Measurements from ENCODE around the gene CD99. TPM values are rescaled to one million over a fixed set of nuclear protein-coding genes. Genes with fewer than 3 reads are reported as not detected.

CD99 gene
- total RNA-seq, 1 experiment from 2014 or later, result 77.9 TPM

- Mint-ChIP-seq H3K4me3 (no peak overlapping the region), H3K4me1 (peaks cover 63% of the 10 kb centered on the region)
Observed at GRCh38 chrX:2707334-2707760, 16.3 kb downstream of the CD99 start.

GRCh38 chrX:2708021-2708420, 16.9 kb downstream of the CD99 start:
- H3K27me3 Mint-ChIP-seq (ENCODE audit: low read depth), result no peaks in the 10 kb centered on the region
- no peak for DNase-seq (ENCODE audit: low spot score)

More at GRCh38 chrX:2707334-2707760, 16.3 kb downstream of the CD99 start:
- Mint-ChIP-seq H3K36me3 (no peaks in the 10 kb centered on the region), H3K27me3 (ENCODE audit: low read depth) (no peaks in the 10 kb centered on the region), H3K27ac (peak overlapping the region; percentile 89), H3K9me3 (no peaks in the 10 kb centered on the region)
- DNase-seq (ENCODE audit: low spot score) (peak; percentile 54), ATAC-seq (peak; percentile 68)
- ChIA-PET POLR2A (no interaction called here), CTCF (no interaction called here)
- no peak for TF ChIP-seq RELA (CRISPR knock-in tag; IDR thresholded peaks at IDR 0.05; ENCODE audit: borderline replicate concordance)
- TF ChIP-seq ZBTB43 (CRISPR knock-in tag; IDR thresholded peaks at IDR 0.05), result 0 out of 2 replicates have a peak, but pooled peaks have one; percentile 44
- 0 out of 2 replicates have a peak, but pooled peaks have one; percentile 31 for TF ChIP-seq FOXK1 (CRISPR knock-in tag; IDR thresholded peaks at IDR 0.05)

More at GRCh38 chrX:2708021-2708420, 16.9 kb downstream of the CD99 start:
- H3K36me3 Mint-ChIP-seq, result no peaks in the 10 kb centered on the region
- peak; percentile 40 for ATAC-seq
- TF ChIP-seq ZNF416 (CRISPR knock-in tag; IDR thresholded peaks at IDR 0.05) (no peak), TCF7 (CRISPR knock-in tag; IDR thresholded peaks at IDR 0.05; ENCODE audit: low read depth) (no peak), STAT6 (CRISPR knock-in tag; conservative IDR thresholded peaks at IDR 0.05; ENCODE audit: low read depth) (no peak), JUN (CRISPR knock-in tag; IDR thresholded peaks at IDR 0.05) (no peak), CREB1 (CRISPR knock-in tag; IDR thresholded peaks at IDR 0.05) (no peak), USF1 (CRISPR knock-in tag; IDR thresholded peaks at IDR 0.05) (no peak), FOXP4 (CRISPR knock-in tag; IDR thresholded peaks at IDR 0.05) (no peak), ZNF423 (CRISPR knock-in tag; IDR thresholded peaks at IDR 0.05) (no peak), ATF3 (CRISPR knock-in tag; conservative IDR thresholded peaks at IDR 0.05) (no peak), TEAD1 (CRISPR knock-in tag; IDR thresholded peaks at IDR 0.05) (no peak), OVOL2 (CRISPR knock-in tag; IDR thresholded peaks at IDR 0.05; ENCODE audit: borderline replicate concordance) (no peak), ZSCAN18 (CRISPR knock-in tag; IDR thresholded peaks at IDR 0.05) (no peak), PRRX2 (CRISPR knock-in tag; IDR thresholded peaks at IDR 0.05) (no peak)
- peak overlapping the region; percentile 89 for H3K27ac Mint-ChIP-seq
- no peak overlapping the region for H3K4me3 Mint-ChIP-seq
- no peaks in the 10 kb centered on the region for H3K9me3 Mint-ChIP-seq
- ChIA-PET CTCF (no interaction called here), POLR2A (no interaction called here)
- H3K4me1 Mint-ChIP-seq, result peaks cover 61% of the 10 kb centered on the region

All from WTC11 (cell line).